HepG2 (cell line): ENCODE data around the gene LRRC25. TPM values are rescaled to one million over a fixed set of nuclear protein-coding genes. Genes with fewer than 3 reads are reported as not detected.

ENCODE experiments used
- ATAC-seq: fragments of 200-7000 bp; cut with Tn5 transposase; 3 replicates; pipeline ENCODE4 v1.9.1; 2020; ENCODE audit warnings: mild to moderate bottlenecking, moderate library complexity
- BruUV-seq: library from RNA; stranded (reverse); fragments of 400-500 nt; replicated peaks from 2 replicates; lab custom pipeline; 2021; lab: Mats Ljungman, UMichigan
- CTCF ChIA-PET: fragments of 300-600 bp; formaldehyde crosslinking; extraction: SDS; loops from one replicate; lab custom pipeline; 2021; ENCODE audit warnings: low total read pairs, inconsistent platforms, low intra/inter-chr PET ratio; lab: Yijun Ruan, JAX
- POLR2A ChIA-PET: fragments of 350-600 bp; sonication (Branson Sonifier 250); formaldehyde crosslinking; loops from one replicate; lab custom pipeline; 2020; ENCODE audit warnings: antibody characterized with exemption, inconsistent platforms; lab: Yijun Ruan, JAX
- DNase-seq: peaks from one replicate; pipeline ENCODE4 v3.0.0-alpha.2; 2015; ENCODE audit warnings: low spot score
- FAIRE-seq: peaks from 3 replicates; lab custom pipeline; 2011; peaks lifted over from hg19 to GRCh38; lab: Jason Lieb, UNC
- H2AFZ ChIP-seq: one replicate; pipeline ENCODE4 v1.6.1; 2011; ENCODE audit warnings: low read length, inconsistent platforms
- H3K27ac ChIP-seq: fragments of 300-600 bp; 3 replicates; pipeline ENCODE4 v1.8.0; 2011; ENCODE audit warnings: mixed run types, mild to moderate bottlenecking, mixed read lengths, low read length, inconsistent platforms; ENCODE audit not compliant: insufficient read depth; ENCODE audit errors: extremely low read length
- H3K27me3 ChIP-seq, 2 experiments: fragments of 200-600 bp in 1 of 2; 2 replicates in 1 of 2; 3 replicates in 1 of 2; pipeline versions ENCODE4 v1.6.0 to v1.8.0; 2011; ENCODE audit warnings: low read length in 2 of 2, mild to moderate bottlenecking in 2 of 2, moderate library complexity in 2 of 2, inconsistent platforms in 1 of 2; ENCODE audit not compliant: insufficient read depth in 2 of 2, control insufficient read depth in 1 of 2
- H3K36me3 ChIP-seq, 2 experiments: fragments of 200-600 bp in 1 of 2; replicated peaks in 1 of 2; 2 replicates in 1 of 2; 3 replicates in 1 of 2; pipeline versions ENCODE4 v1.5.1 to v1.8.0; 2011; ENCODE audit warnings: low read length in 2 of 2, inconsistent platforms in 1 of 2; ENCODE audit not compliant: insufficient read depth in 2 of 2, control insufficient read depth in 1 of 2
- H3K4me1 ChIP-seq: 2 replicates; pipeline ENCODE4 v1.5.1; 2012; ENCODE audit warnings: low read length, inconsistent platforms; ENCODE audit not compliant: insufficient read depth
- H3K4me2 ChIP-seq: 2 replicates; pipeline ENCODE4 v1.6.0; 2011; ENCODE audit warnings: low read depth, low read length, inconsistent platforms
- H3K4me3 ChIP-seq, 3 experiments: fragments of 200-600 bp in 1 of 3; sonication (generic), shearing (Covaris generic) in 1 of 3; replicated peaks in 1 of 3; 2 replicates each; pipeline ENCODE4 v1.5.1; 2011 to 2016; ENCODE audit warnings: low read length in 3 of 3, inconsistent platforms in 2 of 3, low read depth in 2 of 3, mild to moderate bottlenecking in 2 of 3, control low read depth in 1 of 3, mixed read lengths in 1 of 3; ENCODE audit not compliant: insufficient read depth in 1 of 3
- H3K79me2 ChIP-seq: one replicate; pipeline ENCODE4 v1.6.1; 2011; ENCODE audit warnings: low read length, inconsistent platforms; ENCODE audit not compliant: insufficient read depth
- H3K9ac ChIP-seq: 2 replicates; pipeline ENCODE4 v1.6.0; 2011; ENCODE audit warnings: mild to moderate bottlenecking, low read depth, low read length, inconsistent platforms; ENCODE audit not compliant: insufficient read depth
- H3K9me3 ChIP-seq: 2 replicates; pipeline ENCODE4 v1.5.1; 2012; ENCODE audit warnings: mild to moderate bottlenecking, low read length
- H4K20me1 ChIP-seq: 2 replicates; pipeline ENCODE4 v1.6.0; 2011; ENCODE audit warnings: inconsistent platforms, mild to moderate bottlenecking, low read length, moderate library complexity; ENCODE audit not compliant: insufficient read depth
- HCFC1 ChIP-seq: fragments of 150-350 bp; IDR thresholded peaks from 2 replicates; pipeline ENCODE4 v1.6.1; 2014; ENCODE audit warnings: low read depth, low read length
- IKZF4 ChIP-seq: sonication (generic); formaldehyde crosslinking; IDR thresholded peaks from 2 replicates; pipeline ENCODE4 v1.5.1; 2020; ENCODE audit warnings: borderline replicate concordance, mild to moderate bottlenecking, low read depth, missing genetic modification reagents; ENCODE audit errors: not compliant biosample characterization
- MED1 ChIP-seq: sonication (generic); formaldehyde crosslinking; IDR thresholded peaks from 2 replicates; pipeline ENCODE4 v1.4.0; 2020; ENCODE audit warnings: missing genetic modification reagents
- NCOA2 ChIP-seq: sonication (generic); formaldehyde crosslinking; IDR thresholded peaks from 2 replicates; pipeline ENCODE4 v1.8.0; 2022; ENCODE audit warnings: inconsistent platforms
- SAP130 ChIP-seq: IDR thresholded peaks from 2 replicates; pipeline ENCODE4 v1.6.1; 2016; ENCODE audit warnings: low read depth
- SMYD3 ChIP-seq: sonication (generic); formaldehyde crosslinking; IDR thresholded peaks from 2 replicates; pipeline ENCODE4 v1.8.1; 2023; ENCODE audit warnings: mild to moderate bottlenecking, missing genetic modification reagents
- SNAI1 ChIP-seq: sonication (generic); formaldehyde crosslinking; IDR thresholded peaks from 2 replicates; pipeline ENCODE4 v1.5.0; 2020; ENCODE audit warnings: mild to moderate bottlenecking, missing genetic modification reagents, borderline replicate concordance
- TOPORS ChIP-seq: sonication (generic); formaldehyde crosslinking; IDR thresholded peaks from 2 replicates; pipeline ENCODE4 v1.8.0; 2023; ENCODE audit warnings: mild to moderate bottlenecking, missing genetic modification reagents
- ZKSCAN8 ChIP-seq: IDR thresholded peaks from 2 replicates; pipeline ENCODE4 v1.6.1; 2016; ENCODE audit warnings: borderline replicate concordance, missing genetic modification reagents, missing compliant biosample characterization
- ZNF207 ChIP-seq: fragments of 450-650 bp; IDR thresholded peaks from 2 replicates; pipeline ENCODE4 v1.6.1; 2016; ENCODE audit warnings: antibody characterized with exemption, borderline replicate concordance
- ZNF225 ChIP-seq: sonication (generic); formaldehyde crosslinking; IDR thresholded peaks from 2 replicates; pipeline ENCODE4 v1.4.0; 2020; ENCODE audit warnings: mild to moderate bottlenecking, missing genetic modification reagents
- ZNF567 ChIP-seq: sonication (generic); formaldehyde crosslinking; IDR thresholded peaks from 2 replicates; pipeline ENCODE4 v1.8.1; 2023; ENCODE audit warnings: mild to moderate bottlenecking, missing genetic modification reagents, borderline replicate concordance
- ZNF709 ChIP-seq: sonication (generic); formaldehyde crosslinking; IDR thresholded peaks from 2 replicates; pipeline ENCODE4 v1.5.0; 2020; ENCODE audit warnings: mild to moderate bottlenecking, missing genetic modification reagents
- ZNF776 ChIP-seq: sonication (generic); formaldehyde crosslinking; IDR thresholded peaks from 2 replicates; pipeline ENCODE4 v1.4.0; 2020; ENCODE audit warnings: mild to moderate bottlenecking, missing genetic modification reagents
- ZNF878 ChIP-seq: sonication (generic); formaldehyde crosslinking; IDR thresholded peaks from 2 replicates; pipeline ENCODE4 v1.8.1; 2023; ENCODE audit warnings: mild to moderate bottlenecking, missing genetic modification reagents, moderate library complexity
- ZSCAN9 ChIP-seq: IDR thresholded peaks from 2 replicates; pipeline ENCODE4 v1.6.1; 2016; ENCODE audit warnings: borderline replicate concordance
- WGBS: methylation state at CpG from one replicate; pipeline ENCODE4 v1.1.6; 2017; ENCODE audit warnings: low lambda C conversion rate; 5-methylcytosine and 5-hydroxymethylcytosine counted together
- in situ Hi-C: cut with HindIII; loops from 2 replicates; pipeline ENCODE4 v1.10.0; 2017; ENCODE audit warnings: low pct_unique_long_range_greater_than_20kb; ENCODE audit not compliant: extremely low pct_ligation_motif_present
- intact Hi-C: fragments of 100-400 bp; cut with micrococcal nuclease; formaldehyde crosslinking; loops from one replicate; pipeline ENCODE4 v1.10.0; 2022; ENCODE audit not compliant: unreplicated experiment
- polyA plus RNA-seq, 8 experiments: library from polyadenylated mRNA; depleted of rRNA in 3 of 8; stranded (reverse) in 7 of 8; unstranded in 1 of 8; fragments of >200 nt; fragmentation: Illumina TruSeq in 4 of 8; extraction: Trizol in 4 of 8; gene quantifications; 2 replicates each; pipeline versions ENCODE4 v1.2.1 to v1.2.3, GENCODE V29; 2011 to 2016; ENCODE audit warnings: low read depth in 4 of 8, missing spikeins in 1 of 8, mixed read lengths in 1 of 8; ENCODE audit not compliant: insufficient read depth in 1 of 8
- total RNA-seq, 5 experiments: library from RNA; depleted of rRNA; stranded (reverse); fragments of >200 nt; fragmentation: Illumina TruSeq; extraction: Trizol; gene quantifications; 2 replicates each; pipeline ENCODE4 v1.2.3, GENCODE V29; 2016; ENCODE audit warnings: low read depth in 1 of 5
- TF ChIP-seq, protein P1 (sequence below): sonication (generic); formaldehyde crosslinking; IDR thresholded peaks from 2 replicates; pipeline ENCODE4 v1.4.0; 2020; ENCODE audit warnings: missing genetic modification reagents
- TF ChIP-seq, protein P2 (sequence below): sonication (generic); formaldehyde crosslinking; IDR thresholded peaks from 2 replicates; pipeline ENCODE4 v1.5.1; 2020; ENCODE audit warnings: missing genetic modification reagents, mild to moderate bottlenecking, borderline replicate concordance

Gene LRRC25
- total and polyA plus RNA-seq, 2 of the 13 experiments (the other 11 are each of a cell fraction or from before 2014, with no cell fraction given) = 0.13 to 0.53 TPM

DNA sequence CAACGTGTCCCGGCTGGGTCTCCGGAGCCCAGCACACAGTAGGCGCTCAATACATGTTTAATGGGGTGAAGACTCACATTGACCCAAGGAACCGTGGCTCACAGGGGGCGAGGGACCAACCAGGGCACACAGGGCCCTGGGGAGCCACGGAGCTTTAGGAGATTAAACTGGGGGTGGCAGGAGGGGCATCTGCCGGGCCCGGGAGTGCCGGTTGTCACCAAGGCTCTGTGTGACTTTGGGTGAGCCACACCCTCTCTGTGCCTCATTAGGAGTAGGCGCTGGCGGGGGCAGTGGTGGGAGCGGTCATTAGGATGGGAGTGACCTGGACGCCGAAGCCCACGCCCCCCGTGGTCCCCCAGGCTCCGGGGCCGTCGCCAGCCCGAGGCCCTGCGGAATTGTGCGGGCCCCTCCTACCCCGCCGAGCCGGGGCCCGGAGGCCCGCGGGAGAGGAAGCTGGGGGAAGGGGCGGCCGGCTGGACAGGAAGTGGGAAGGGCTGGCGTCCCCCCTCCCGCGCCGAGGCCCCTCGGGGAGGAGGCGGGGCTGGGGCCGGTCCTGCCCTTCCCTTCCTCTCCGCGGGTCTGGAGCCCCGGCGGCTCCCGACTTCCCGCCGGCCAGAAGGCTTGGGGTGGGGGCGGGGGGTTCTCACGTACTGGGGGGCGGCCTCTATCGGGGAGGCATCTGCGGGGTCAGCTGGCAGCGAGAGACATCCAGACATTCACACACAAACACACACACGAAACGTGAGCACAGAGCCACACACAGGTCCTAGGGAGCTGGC, 20.0 kb upstream of the LRRC25 start:
- no peaks in the 10 kb centered on the region for H3K36me3 ChIP-seq
- H2AFZ ChIP-seq = no peak overlapping the region
- intact Hi-C loops (no loop called here), in situ Hi-C loops (loop anchor here (10.0 kb wide), 2 partner anchors 143 to 213 kb away; partner anchors contain the start of genes IQCN and RAB3A)
- CTCF ChIA-PET = no interaction called here
- no peak for FAIRE-seq
- WGBS = 5% methylated on average over 15 of the region's 53 CpGs
- peaks cover 6% of the 10 kb centered on the region; the same call in 1 of the 2 replicates for H4K20me1 ChIP-seq
- DNase-seq = peak; percentile 63
- peak; percentile 40 for ATAC-seq
- H3K4me3 ChIP-seq = peak overlapping the region; percentile 42 to 78 (median 54)
- H3K27ac ChIP-seq = peak overlapping the region; percentile 47
- no peaks in the 10 kb centered on the region for H3K9me3 ChIP-seq
- no TSS peak for BruUV-seq
- H3K4me1 ChIP-seq = peaks cover 69% of the 10 kb centered on the region
- peaks cover 20% of the 10 kb centered on the region for H3K79me2 ChIP-seq
- H3K4me2 ChIP-seq = peak overlapping the region; percentile 85
- H3K27me3 ChIP-seq = no peaks in the 10 kb centered on the region
- peak overlapping the region; percentile 64 for H3K9ac ChIP-seq
- POLR2A ChIA-PET = interaction anchor here (0.6 to 3.7 kb wide), 10 partner anchors 22 to 140 kb away, joined by 3 to 25 read pairs (median 4); partner anchors contain the start of genes GDF15, JUND, KXD1 and LSM4
- peak; percentile 69; the same call in 1 of the 2 replicates for TF ChIP-seq SNAI1 (CRISPR knock-in tag)
- 0 out of 2 replicates have a peak, but pooled peaks have one; percentile 52 for TF ChIP-seq SMYD3
- TF ChIP-seq ZNF225 = no peak
- peak; percentile 54 for TF ChIP-seq MED1 (CRISPR knock-in tag)
- peak; percentile 7; the same call in 1 of the 2 replicates for TF ChIP-seq ZNF776 (CRISPR knock-in tag)
- TF ChIP-seq ZNF567 = peak; percentile 37; the same call in 1 of the 2 replicates
- no peak for TF ChIP-seq HCFC1
- TF ChIP-seq ZNF878 (CRISPR knock-in tag) = peak; percentile 75
- TF ChIP-seq ZNF207 = no peak
- TF ChIP-seq ZNF709 (CRISPR knock-in tag) = 0 out of 2 replicates have a peak, but pooled peaks have one; percentile 74
- TF ChIP-seq IKZF4 (CRISPR knock-in tag) = peak; percentile 59
- TF ChIP-seq, protein P1, sequence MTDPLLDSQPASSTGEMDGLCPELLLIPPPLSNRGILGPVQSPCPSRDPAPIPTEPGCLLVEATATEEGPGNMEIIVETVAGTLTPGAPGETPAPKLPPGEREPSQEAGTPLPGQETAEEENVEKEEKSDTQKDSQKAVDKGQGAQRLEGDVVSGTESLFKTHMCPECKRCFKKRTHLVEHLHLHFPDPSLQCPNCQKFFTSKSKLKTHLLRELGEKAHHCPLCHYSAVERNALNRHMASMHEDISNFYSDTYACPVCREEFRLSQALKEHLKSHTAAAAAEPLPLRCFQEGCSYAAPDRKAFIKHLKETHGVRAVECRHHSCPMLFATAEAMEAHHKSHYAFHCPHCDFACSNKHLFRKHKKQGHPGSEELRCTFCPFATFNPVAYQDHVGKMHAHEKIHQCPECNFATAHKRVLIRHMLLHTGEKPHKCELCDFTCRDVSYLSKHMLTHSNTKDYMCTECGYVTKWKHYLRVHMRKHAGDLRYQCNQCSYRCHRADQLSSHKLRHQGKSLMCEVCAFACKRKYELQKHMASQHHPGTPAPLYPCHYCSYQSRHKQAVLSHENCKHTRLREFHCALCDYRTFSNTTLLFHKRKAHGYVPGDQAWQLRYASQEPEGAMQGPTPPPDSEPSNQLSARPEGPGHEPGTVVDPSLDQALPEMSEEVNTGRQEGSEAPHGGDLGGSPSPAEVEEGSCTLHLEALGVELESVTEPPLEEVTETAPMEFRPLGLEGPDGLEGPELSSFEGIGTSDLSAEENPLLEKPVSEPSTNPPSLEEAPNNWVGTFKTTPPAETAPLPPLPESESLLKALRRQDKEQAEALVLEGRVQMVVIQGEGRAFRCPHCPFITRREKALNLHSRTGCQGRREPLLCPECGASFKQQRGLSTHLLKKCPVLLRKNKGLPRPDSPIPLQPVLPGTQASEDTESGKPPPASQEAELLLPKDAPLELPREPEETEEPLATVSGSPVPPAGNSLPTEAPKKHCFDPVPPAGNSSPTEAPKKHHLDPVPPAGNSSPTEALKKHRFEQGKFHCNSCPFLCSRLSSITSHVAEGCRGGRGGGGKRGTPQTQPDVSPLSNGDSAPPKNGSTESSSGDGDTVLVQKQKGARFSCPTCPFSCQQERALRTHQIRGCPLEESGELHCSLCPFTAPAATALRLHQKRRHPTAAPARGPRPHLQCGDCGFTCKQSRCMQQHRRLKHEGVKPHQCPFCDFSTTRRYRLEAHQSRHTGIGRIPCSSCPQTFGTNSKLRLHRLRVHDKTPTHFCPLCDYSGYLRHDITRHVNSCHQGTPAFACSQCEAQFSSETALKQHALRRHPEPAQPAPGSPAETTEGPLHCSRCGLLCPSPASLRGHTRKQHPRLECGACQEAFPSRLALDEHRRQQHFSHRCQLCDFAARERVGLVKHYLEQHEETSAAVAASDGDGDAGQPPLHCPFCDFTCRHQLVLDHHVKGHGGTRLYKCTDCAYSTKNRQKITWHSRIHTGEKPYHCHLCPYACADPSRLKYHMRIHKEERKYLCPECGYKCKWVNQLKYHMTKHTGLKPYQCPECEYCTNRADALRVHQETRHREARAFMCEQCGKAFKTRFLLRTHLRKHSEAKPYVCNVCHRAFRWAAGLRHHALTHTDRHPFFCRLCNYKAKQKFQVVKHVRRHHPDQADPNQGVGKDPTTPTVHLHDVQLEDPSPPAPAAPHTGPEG (CRISPR knock-in tag) = 0 out of 2 replicates have a peak, but pooled peaks have one; percentile 44
- TF ChIP-seq ZSCAN9 = peak; percentile 36; the same call in 1 of the 2 replicates
- peak; percentile 12; the same call in 1 of the 2 replicates for TF ChIP-seq NCOA2
- peak; percentile 100 for TF ChIP-seq ZKSCAN8 (CRISPR knock-in tag)
- no peak for TF ChIP-seq TOPORS (CRISPR knock-in tag)
- TF ChIP-seq, protein P2, sequence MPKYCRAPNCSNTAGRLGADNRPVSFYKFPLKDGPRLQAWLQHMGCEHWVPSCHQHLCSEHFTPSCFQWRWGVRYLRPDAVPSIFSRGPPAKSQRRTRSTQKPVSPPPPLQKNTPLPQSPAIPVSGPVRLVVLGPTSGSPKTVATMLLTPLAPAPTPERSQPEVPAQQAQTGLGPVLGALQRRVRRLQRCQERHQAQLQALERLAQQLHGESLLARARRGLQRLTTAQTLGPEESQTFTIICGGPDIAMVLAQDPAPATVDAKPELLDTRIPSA (CRISPR knock-in tag) = 0 out of 2 replicates have a peak, but pooled peaks have one; percentile 69
- peak; percentile 75 for TF ChIP-seq SAP130 (CRISPR knock-in tag)
